ENCODE measurements around the gene ACSF3. TPM values are rescaled to one million over a fixed set of nuclear protein-coding genes. Genes with fewer than 3 reads are reported as not detected.

ACSF3 gene
- total and polyA plus RNA-seq, 7 donors = 19.7 to 42.2 (median 28.2) TPM

- peaks cover 6 to 80% (median 25%) of the 10 kb centered on the region in 4 donors for H3K36me3 ChIP-seq
- intact Hi-C loops (cut with DNase I) = no loop called here
- H3K27me3 ChIP-seq = no peaks in the 10 kb centered on the region
- no peaks in the 10 kb centered on the region for H3K9me3 ChIP-seq
- WGBS, 2 donors = 95% methylated on average over 11 of the region's 11 CpGs
- no peak for DNase-seq
- no peaks in the 10 kb centered on the region for H3K4me1 ChIP-seq
- H3K4me3 ChIP-seq = no peak overlapping the region
- TF ChIP-seq POLR2A (IDR thresholded peaks at IDR 0.05) = no peak
- no peak for TF ChIP-seq CTCF (IDR thresholded peaks at IDR 0.05)
- no peak for TF ChIP-seq EP300 (IDR thresholded peaks at IDR 0.05)
- no peak for TF ChIP-seq POLR2AphosphoS5 (IDR thresholded peaks at IDR 0.05)
- H3K27ac ChIP-seq = no peak overlapping the region
Observed at GRCh38 chr16:89135166-89135565, 41.5 kb downstream of the ACSF3 start.

GRCh38 chr16:89135971-89136765 lies 42.5 kb downstream of the ACSF3 start:
- no peak overlapping the region for H3K27ac ChIP-seq
- TF ChIP-seq POLR2AphosphoS5 (IDR thresholded peaks at IDR 0.05) (no peak), EP300 (IDR thresholded peaks at IDR 0.05) (no peak), POLR2A (IDR thresholded peaks at IDR 0.05) (no peak), CTCF (IDR thresholded peaks at IDR 0.05) (no peak)

GRCh38 chr16:89136931-89137330 lies 43.3 kb downstream of the ACSF3 start:
- no peaks in the 10 kb centered on the region for H3K9me3 ChIP-seq
- H3K4me3 ChIP-seq = no peak overlapping the region
- DNase-seq = no peak
- H3K27ac ChIP-seq = no peak overlapping the region
- 97% methylated on average over 17 of the region's 17 CpGs for WGBS, 2 donors
- H3K27me3 ChIP-seq = no peaks in the 10 kb centered on the region
- H3K36me3 ChIP-seq = peaks cover 6 to 89% (median 28%) of the 10 kb centered on the region in 4 donors
- TF ChIP-seq POLR2A (IDR thresholded peaks at IDR 0.05) (no peak), EP300 (IDR thresholded peaks at IDR 0.05) (no peak), POLR2AphosphoS5 (IDR thresholded peaks at IDR 0.05) (no peak), CTCF (IDR thresholded peaks at IDR 0.05) (no peak)
- no peaks in the 10 kb centered on the region for H3K4me1 ChIP-seq
- intact Hi-C loops (cut with DNase I) = no loop called here

More at GRCh38 chr16:89135971-89136765, 42.5 kb downstream of the ACSF3 start:
- no peaks in the 10 kb centered on the region for H3K4me1 ChIP-seq
- H3K27me3 ChIP-seq = no peaks in the 10 kb centered on the region
- H3K4me3 ChIP-seq = no peak overlapping the region
- no peaks in the 10 kb centered on the region for H3K9me3 ChIP-seq
- no peak for DNase-seq
- H3K36me3 ChIP-seq = peaks cover 6 to 89% (median 27%) of the 10 kb centered on the region in 4 donors
- intact Hi-C loops (cut with DNase I) = no loop called here
- WGBS, 2 donors = 94 to 95% methylated on average over 35 of the region's 35 CpGs

- 92 to 96% methylated on average over 24 of the region's 24 CpGs for WGBS, 2 donors
- intact Hi-C loops (cut with DNase I) = no loop called here
- H3K4me3 ChIP-seq = no peak overlapping the region
- no peaks in the 10 kb centered on the region for H3K4me1 ChIP-seq
- DNase-seq = no peak
- no peak for TF ChIP-seq CTCF (IDR thresholded peaks at IDR 0.05)
- no peak for TF ChIP-seq EP300 (IDR thresholded peaks at IDR 0.05)
- TF ChIP-seq POLR2A (IDR thresholded peaks at IDR 0.05) = no peak
- no peak for TF ChIP-seq POLR2AphosphoS5 (IDR thresholded peaks at IDR 0.05)
- H3K27ac ChIP-seq = no peak overlapping the region
- H3K27me3 ChIP-seq = no peaks in the 10 kb centered on the region
- no peaks in the 10 kb centered on the region for H3K9me3 ChIP-seq
- peaks cover 6 to 86% (median 26%) of the 10 kb centered on the region in 4 donors for H3K36me3 ChIP-seq
Observed at GRCh38 chr16:89137666-89138512, 44.2 kb downstream of the ACSF3 start.

Data from sigmoid colon (tissue), 7 donors.